ENCODE measurements around the gene RP9.

DNA sequence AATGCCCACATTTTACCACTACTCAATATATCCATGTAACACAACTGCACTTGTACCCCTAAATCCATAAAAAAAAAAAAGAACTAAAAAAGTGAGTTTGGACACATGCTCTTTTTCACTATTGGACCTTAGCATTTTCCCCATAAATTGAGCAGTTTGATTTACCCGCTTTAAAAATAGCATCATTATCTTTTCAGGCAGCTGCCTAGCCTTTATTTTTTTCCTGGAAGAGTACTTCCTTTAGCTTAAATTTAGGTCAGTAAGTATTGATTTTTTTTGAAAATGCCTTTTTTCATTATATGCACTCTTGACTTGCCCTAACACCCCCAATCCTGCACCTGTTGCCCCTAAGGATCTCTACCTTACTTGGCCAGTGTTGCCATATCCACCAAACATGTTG is 41.3 kb downstream of the RP9 start:
- no peak for TF ChIP-seq POLR2A (IDR thresholded peaks at IDR 0.05)
- TF ChIP-seq, protein P1, sequence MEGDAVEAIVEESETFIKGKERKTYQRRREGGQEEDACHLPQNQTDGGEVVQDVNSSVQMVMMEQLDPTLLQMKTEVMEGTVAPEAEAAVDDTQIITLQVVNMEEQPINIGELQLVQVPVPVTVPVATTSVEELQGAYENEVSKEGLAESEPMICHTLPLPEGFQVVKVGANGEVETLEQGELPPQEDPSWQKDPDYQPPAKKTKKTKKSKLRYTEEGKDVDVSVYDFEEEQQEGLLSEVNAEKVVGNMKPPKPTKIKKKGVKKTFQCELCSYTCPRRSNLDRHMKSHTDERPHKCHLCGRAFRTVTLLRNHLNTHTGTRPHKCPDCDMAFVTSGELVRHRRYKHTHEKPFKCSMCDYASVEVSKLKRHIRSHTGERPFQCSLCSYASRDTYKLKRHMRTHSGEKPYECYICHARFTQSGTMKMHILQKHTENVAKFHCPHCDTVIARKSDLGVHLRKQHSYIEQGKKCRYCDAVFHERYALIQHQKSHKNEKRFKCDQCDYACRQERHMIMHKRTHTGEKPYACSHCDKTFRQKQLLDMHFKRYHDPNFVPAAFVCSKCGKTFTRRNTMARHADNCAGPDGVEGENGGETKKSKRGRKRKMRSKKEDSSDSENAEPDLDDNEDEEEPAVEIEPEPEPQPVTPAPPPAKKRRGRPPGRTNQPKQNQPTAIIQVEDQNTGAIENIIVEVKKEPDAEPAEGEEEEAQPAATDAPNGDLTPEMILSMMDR (IDR thresholded peaks at IDR 0.05), result no peak

Measured in Peyer's patch (tissue), 4 donors.